HUES64 (cell line): ENCODE measurements around the gene SHF.
"Not testable (repeated sequence)": the region's sequence is repeated elsewhere in the genome, so short reads cannot be mapped to it uniquely, and the experiment has no call there.

ENCODE experiments used
- H3K27ac ChIP-seq: 2 replicates; pipeline ENCODE4 v1.7.0; 2013; ENCODE audit warnings: low read depth, low read length, inconsistent platforms
- H3K27me3 ChIP-seq: 2 replicates; pipeline ENCODE4 v1.6.1; 2013; ENCODE audit warnings: mild to moderate bottlenecking, low read length; ENCODE audit not compliant: insufficient read depth
- H3K36me3 ChIP-seq: 2 replicates; pipeline ENCODE4 v1.6.1; 2013; ENCODE audit warnings: mild to moderate bottlenecking, low read length; ENCODE audit not compliant: insufficient read depth
- H3K4me1 ChIP-seq: 2 replicates; pipeline ENCODE4 v1.6.1; 2013; ENCODE audit warnings: mild to moderate bottlenecking, low read length, moderate library complexity; ENCODE audit not compliant: insufficient read depth
- H3K4me3 ChIP-seq: 2 replicates; pipeline ENCODE4 v1.5.1; 2013; ENCODE audit warnings: mild to moderate bottlenecking, low read length, moderate library complexity
- H3K9ac ChIP-seq: 2 replicates; pipeline ENCODE4 v1.6.1; 2013; ENCODE audit warnings: mild to moderate bottlenecking, low read depth, low read length
- H3K9me3 ChIP-seq: 2 replicates; pipeline ENCODE4 v1.6.1; 2013; ENCODE audit warnings: low read depth, low read length; ENCODE audit not compliant: insufficient read depth
- WGBS: fragments of 150-250, 120-280 bp; methylation state at CpG from one replicate; pipeline ENCODE4 v1.1.7; 2013; ENCODE audit warnings: missing lambda C conversion rate; 5-methylcytosine and 5-hydroxymethylcytosine counted together

Gene SHF

GRCh38 chr15:45141386-45141785 is 46.4 kb downstream of the SHF start:
- Histone ChIP-seq H3K36me3 (no peaks in the 10 kb centered on the region), H3K4me1 (no peaks in the 10 kb centered on the region), H3K27ac (no peak overlapping the region), H3K27me3 (peaks cover 11% of the 10 kb centered on the region), H3K9me3 (no peaks in the 10 kb centered on the region), H3K4me3 (no peak overlapping the region), H3K9ac (no peak overlapping the region)
- WGBS = 77% methylated on average over 5 of the region's 5 CpGs

- Histone ChIP-seq H3K4me1 (no peaks in the 10 kb centered on the region), H3K36me3 (no peaks in the 10 kb centered on the region), H3K27me3 (peaks cover 17% of the 10 kb centered on the region), H3K9ac (no peak overlapping the region), H3K9me3 (no peaks in the 10 kb centered on the region), H3K4me3 (no peak overlapping the region), H3K27ac (no peak overlapping the region)
- 94% methylated on average over 10 of the region's 10 CpGs for WGBS
Measured at GRCh38 chr15:45140557-45141250, 47.1 kb downstream of the SHF start.

- H3K9me3 ChIP-seq = no peaks in the 10 kb centered on the region
- no peaks in the 10 kb centered on the region for H3K4me1 ChIP-seq
- H3K27me3 ChIP-seq = peaks cover 25% of the 10 kb centered on the region
- WGBS = 87% methylated on average over 6 of the region's 6 CpGs
- no peak overlapping the region for H3K4me3 ChIP-seq
- H3K9ac ChIP-seq = no peak overlapping the region
- H3K27ac ChIP-seq = no peak overlapping the region
- no peaks in the 10 kb centered on the region for H3K36me3 ChIP-seq
Measured at GRCh38 chr15:45139770-45140169, 48.0 kb downstream of the SHF start.

- no peaks in the 10 kb centered on the region for H3K4me1 ChIP-seq
- WGBS = 91% methylated on average over 12 of the region's 12 CpGs
- H3K9ac ChIP-seq = no peak overlapping the region
- no peak overlapping the region for H3K4me3 ChIP-seq
- H3K36me3 ChIP-seq = no peaks in the 10 kb centered on the region
- H3K27me3 ChIP-seq = peaks cover 32% of the 10 kb centered on the region
- H3K9me3 ChIP-seq = no peaks in the 10 kb centered on the region
- H3K27ac ChIP-seq = no peak overlapping the region
Measured at GRCh38 chr15:45138814-45139765, 48.7 kb downstream of the SHF start.

- no peak overlapping the region for H3K9ac ChIP-seq
- no peaks in the 10 kb centered on the region for H3K9me3 ChIP-seq
- peaks cover 46% of the 10 kb centered on the region for H3K27me3 ChIP-seq
- 91% methylated on average over 8 of the region's 8 CpGs for WGBS
- H3K4me1 ChIP-seq = no peaks in the 10 kb centered on the region
- H3K27ac ChIP-seq = no peak overlapping the region
- no peak overlapping the region for H3K4me3 ChIP-seq
- H3K36me3 ChIP-seq = no peaks in the 10 kb centered on the region
Measured at GRCh38 chr15:45137703-45138102, 50.1 kb downstream of the SHF start.

- H3K4me3 ChIP-seq = 0 out of 2 replicates have a peak overlapping the region, but pooled peaks have one; percentile 14
- no peak overlapping the region for H3K9ac ChIP-seq
Measured at GRCh38 chr15:45136378-45136764, 51.4 kb downstream of the SHF start.

GRCh38 chr15:45135705-45136377 is 51.9 kb downstream of the SHF start:
- H3K27ac ChIP-seq, H3K9ac ChIP-seq, H3K36me3 ChIP-seq, H3K9me3 ChIP-seq, H3K4me1 ChIP-seq: not testable (repeated sequence)
- 0 out of 2 replicates have a peak overlapping the region, but pooled peaks have one; percentile 14 for H3K4me3 ChIP-seq
- H3K27me3 ChIP-seq = peaks cover 64% of the 10 kb centered on the region
- 27% methylated on average over 5 of the region's 37 CpGs for WGBS

More at GRCh38 chr15:45136378-45136764, 51.4 kb downstream of the SHF start:
- 33% methylated on average over 5 of the region's 10 CpGs for WGBS
- Histone ChIP-seq H3K27me3 (peaks cover 59% of the 10 kb centered on the region), H3K9me3 (no peaks in the 10 kb centered on the region), H3K4me1 (no peaks in the 10 kb centered on the region), H3K27ac (no peak overlapping the region), H3K36me3 (no peaks in the 10 kb centered on the region)

- Histone ChIP-seq H3K27me3 (peaks cover 73% of the 10 kb centered on the region), H3K9me3 (no peaks in the 10 kb centered on the region), H3K9ac (no peak overlapping the region), H3K4me1 (no peaks in the 10 kb centered on the region), H3K27ac (no peak overlapping the region), H3K4me3 (peak overlapping the region; percentile 36), H3K36me3 (no peaks in the 10 kb centered on the region)
- 12% methylated on average over 57 of the region's 57 CpGs for WGBS
Measured at GRCh38 chr15:45134682-45135604, 52.8 kb downstream of the SHF start.

GRCh38 chr15:45134046-45134445 is 53.7 kb downstream of the SHF start:
- 95% methylated on average over 7 of the region's 7 CpGs for WGBS
- Histone ChIP-seq H3K36me3 (no peaks in the 10 kb centered on the region), H3K4me1 (no peaks in the 10 kb centered on the region), H3K27me3 (peaks cover 82% of the 10 kb centered on the region), H3K9me3 (no peaks in the 10 kb centered on the region; the same call in 1 of the 2 replicates), H3K27ac (no peak overlapping the region), H3K9ac (no peak overlapping the region), H3K4me3 (no peak overlapping the region)

- Histone ChIP-seq H3K27me3 (peaks cover 87% of the 10 kb centered on the region), H3K9me3 (no peaks in the 10 kb centered on the region; the same call in 1 of the 2 replicates)
- 86% methylated on average over 5 of the region's 5 CpGs for WGBS
Measured at GRCh38 chr15:45133561-45133920, 54.2 kb downstream of the SHF start.

More at GRCh38 chr15:45133561-45133920, 54.2 kb downstream of the SHF start:
- Histone ChIP-seq H3K9ac (no peak overlapping the region), H3K4me3 (no peak overlapping the region), H3K4me1 (no peaks in the 10 kb centered on the region), H3K36me3 (no peaks in the 10 kb centered on the region), H3K27ac (no peak overlapping the region)
